Measurements from ENCODE around the gene CLSTN3.

DNA sequence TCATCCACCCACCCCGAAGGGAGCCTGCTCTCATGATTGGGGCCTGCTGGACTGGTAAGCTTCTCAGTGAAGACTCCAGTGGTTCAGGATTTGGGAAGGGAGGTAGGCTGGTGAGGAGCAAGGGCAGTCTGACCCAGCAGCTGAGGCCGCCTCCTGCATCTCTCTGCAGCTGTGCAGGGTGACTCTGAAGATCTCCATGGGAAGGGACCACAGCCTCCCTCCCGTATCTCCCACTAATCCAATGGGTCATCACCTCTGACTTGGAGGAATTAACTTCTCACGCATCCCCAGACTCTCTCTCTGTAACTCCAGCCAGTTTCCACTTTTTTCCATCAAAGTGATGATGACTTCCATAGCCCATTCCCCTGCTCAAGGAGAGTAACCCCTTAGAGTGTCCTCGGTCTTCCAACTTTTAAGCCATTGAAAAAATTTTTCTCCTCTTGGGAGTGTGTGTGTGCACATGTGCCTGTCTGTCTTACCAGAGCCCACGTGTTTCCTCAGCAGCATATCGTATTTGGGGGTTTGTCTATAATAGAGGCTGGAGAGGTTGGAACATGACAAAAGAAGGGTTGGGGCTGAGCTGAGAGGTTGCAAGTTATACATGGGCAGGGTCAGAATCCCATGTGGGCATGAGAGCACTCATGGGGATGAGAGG, 11.3 kb downstream of the CLSTN3 start:
- TF ChIP-seq POLR2A (IDR thresholded peaks at IDR 0.05; ENCODE audit: low read depth, low read length) (no peak), CREB1 (IDR thresholded peaks at IDR 0.05; ENCODE audit: low read depth) (no peak)
